Suprapubic skin (tissue), 4 donors: ENCODE data around the gene TMEM44. TPM values are rescaled to one million over a fixed set of nuclear protein-coding genes. Genes with fewer than 3 reads are reported as not detected.

ENCODE experiments used
- DNase-seq, 2 donors: peaks; one replicate each; pipeline ENCODE4 v3.0.0-alpha.2; 2019; ENCODE audit warnings: low spot score in 2 of 2
- H3K27ac ChIP-seq: fragments of 200-600 bp; sonication (generic); one replicate; pipeline ENCODE4 v1.5.1; 2019
- H3K27me3 ChIP-seq: fragments of 200-600 bp; sonication (generic); one replicate; pipeline ENCODE4 v1.5.1; 2019
- H3K36me3 ChIP-seq: fragments of 200-600 bp; sonication (generic); one replicate; pipeline ENCODE4 v1.5.1; 2019
- H3K4me1 ChIP-seq: fragments of 200-600 bp; sonication (generic); one replicate; pipeline ENCODE4 v1.5.1; 2019
- H3K4me3 ChIP-seq: fragments of 200-600 bp; sonication (generic); one replicate; pipeline ENCODE4 v1.5.1; 2019; ENCODE audit warnings: mild to moderate bottlenecking
- H3K9me3 ChIP-seq: fragments of 200-600 bp; sonication (generic); one replicate; pipeline ENCODE4 v1.5.1; 2019
- EP300 ChIP-seq: sonication (generic); formaldehyde crosslinking; IDR thresholded peaks from one replicate; pipeline ENCODE4 v1.6.1; 2017; ENCODE audit warnings: antibody characterized with exemption
- POLR2A ChIP-seq, 2 donors: fragments of 450-650 bp; IDR thresholded peaks; one replicate each; pipeline ENCODE4 v1.6.1; 2017; ENCODE audit warnings: antibody characterized with exemption in 2 of 2, mild to moderate bottlenecking in 2 of 2, moderate library complexity in 2 of 2
- POLR2AphosphoS5 ChIP-seq, 3 donors: sonication (generic); formaldehyde crosslinking; IDR thresholded peaks; one replicate each; pipeline ENCODE4 v1.6.1; 2017; ENCODE audit warnings: antibody characterized with exemption in 3 of 3
- WGBS: methylation state at CpG from one replicate; pipeline ENCODE4 v1.1.5; 2018; 5-methylcytosine and 5-hydroxymethylcytosine counted together
- total RNA-seq, 4 donors: library from RNA; depleted of rRNA; stranded (reverse); fragments of >200 nt; gene quantifications; one replicate each; pipeline ENCODE4 v1.1.0, GENCODE V29; 2016
- TF ChIP-seq, protein P1 (sequence below), 2 donors: fragments of 200-600 bp in 1 of 2; fragments of 450-650 bp in 1 of 2; sonication (generic) in 1 of 2; IDR thresholded peaks; one replicate each; pipeline ENCODE4 v1.5.1; 2016 to 2019; ENCODE audit warnings: antibody characterized with exemption in 2 of 2, mild to moderate bottlenecking in 1 of 2, moderate library complexity in 1 of 2

The TMEM44 gene
- total RNA-seq, 4 donors from 2014 or later, result 1.5 to 8.2 (median 4.7) TPM

DNA sequence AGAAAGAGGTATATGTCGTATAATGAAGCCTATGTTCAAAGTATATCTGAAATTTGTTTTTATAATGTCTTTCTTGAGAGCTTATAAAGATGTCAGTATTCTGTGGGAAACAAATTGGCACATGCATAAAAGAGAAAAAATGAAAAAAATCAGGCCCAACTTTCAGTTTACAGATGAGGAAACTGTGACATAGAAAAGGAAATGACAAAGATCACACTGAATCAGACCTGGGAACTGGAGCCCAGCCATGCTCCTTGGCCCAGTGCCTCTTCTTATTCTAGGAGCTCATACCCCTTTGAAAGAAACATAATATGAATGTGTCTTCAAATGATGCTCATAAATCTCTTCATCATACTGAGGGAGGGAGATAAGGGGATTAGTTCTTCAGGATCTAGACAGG is 48.4 kb downstream of the TMEM44 start:
- Histone ChIP-seq H3K27me3 (no peaks in the 10 kb centered on the region), H3K4me1 (peaks cover 21% of the 10 kb centered on the region), H3K4me3 (no peak overlapping the region), H3K9me3 (no peaks in the 10 kb centered on the region), H3K27ac (no peak overlapping the region), H3K36me3 (peaks cover 4% of the 10 kb centered on the region)
- no peak for DNase-seq
- TF ChIP-seq, protein P1, sequence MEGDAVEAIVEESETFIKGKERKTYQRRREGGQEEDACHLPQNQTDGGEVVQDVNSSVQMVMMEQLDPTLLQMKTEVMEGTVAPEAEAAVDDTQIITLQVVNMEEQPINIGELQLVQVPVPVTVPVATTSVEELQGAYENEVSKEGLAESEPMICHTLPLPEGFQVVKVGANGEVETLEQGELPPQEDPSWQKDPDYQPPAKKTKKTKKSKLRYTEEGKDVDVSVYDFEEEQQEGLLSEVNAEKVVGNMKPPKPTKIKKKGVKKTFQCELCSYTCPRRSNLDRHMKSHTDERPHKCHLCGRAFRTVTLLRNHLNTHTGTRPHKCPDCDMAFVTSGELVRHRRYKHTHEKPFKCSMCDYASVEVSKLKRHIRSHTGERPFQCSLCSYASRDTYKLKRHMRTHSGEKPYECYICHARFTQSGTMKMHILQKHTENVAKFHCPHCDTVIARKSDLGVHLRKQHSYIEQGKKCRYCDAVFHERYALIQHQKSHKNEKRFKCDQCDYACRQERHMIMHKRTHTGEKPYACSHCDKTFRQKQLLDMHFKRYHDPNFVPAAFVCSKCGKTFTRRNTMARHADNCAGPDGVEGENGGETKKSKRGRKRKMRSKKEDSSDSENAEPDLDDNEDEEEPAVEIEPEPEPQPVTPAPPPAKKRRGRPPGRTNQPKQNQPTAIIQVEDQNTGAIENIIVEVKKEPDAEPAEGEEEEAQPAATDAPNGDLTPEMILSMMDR (IDR thresholded peaks at IDR 0.05), result no peak
- no peak for TF ChIP-seq POLR2AphosphoS5 (IDR thresholded peaks at IDR 0.05)
- TF ChIP-seq POLR2A (IDR thresholded peaks at IDR 0.05), result no peak
- no peak for TF ChIP-seq EP300
- WGBS, result 90% methylated on average over 1 of the region's 1 CpG

DNA sequence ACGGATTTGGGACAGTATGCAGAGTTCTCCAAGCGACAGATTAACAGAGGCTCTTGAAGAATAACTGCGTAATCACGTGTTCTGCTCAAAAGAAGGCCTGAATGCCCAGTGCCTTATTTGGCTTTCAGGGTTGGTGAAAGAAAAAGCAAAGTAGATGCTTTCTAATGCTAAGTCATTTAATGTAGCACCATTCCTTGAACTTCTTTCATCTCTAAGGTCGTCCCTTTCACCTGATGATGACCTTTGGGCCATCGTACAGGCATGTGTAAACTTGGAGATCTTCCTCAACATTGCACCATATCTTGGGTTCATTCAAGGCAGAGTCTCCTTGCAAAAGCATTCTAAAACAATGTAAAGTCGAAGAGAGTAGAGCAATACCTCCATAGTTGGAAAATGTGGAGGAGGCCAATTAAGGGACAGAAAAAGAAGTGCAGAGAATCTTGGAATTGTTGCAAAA is 48.9 kb downstream of the TMEM44 start:
- H3K4me1 ChIP-seq, result peaks cover 21% of the 10 kb centered on the region
- 19% methylated on average over 7 of the region's 7 CpGs for WGBS

DNA sequence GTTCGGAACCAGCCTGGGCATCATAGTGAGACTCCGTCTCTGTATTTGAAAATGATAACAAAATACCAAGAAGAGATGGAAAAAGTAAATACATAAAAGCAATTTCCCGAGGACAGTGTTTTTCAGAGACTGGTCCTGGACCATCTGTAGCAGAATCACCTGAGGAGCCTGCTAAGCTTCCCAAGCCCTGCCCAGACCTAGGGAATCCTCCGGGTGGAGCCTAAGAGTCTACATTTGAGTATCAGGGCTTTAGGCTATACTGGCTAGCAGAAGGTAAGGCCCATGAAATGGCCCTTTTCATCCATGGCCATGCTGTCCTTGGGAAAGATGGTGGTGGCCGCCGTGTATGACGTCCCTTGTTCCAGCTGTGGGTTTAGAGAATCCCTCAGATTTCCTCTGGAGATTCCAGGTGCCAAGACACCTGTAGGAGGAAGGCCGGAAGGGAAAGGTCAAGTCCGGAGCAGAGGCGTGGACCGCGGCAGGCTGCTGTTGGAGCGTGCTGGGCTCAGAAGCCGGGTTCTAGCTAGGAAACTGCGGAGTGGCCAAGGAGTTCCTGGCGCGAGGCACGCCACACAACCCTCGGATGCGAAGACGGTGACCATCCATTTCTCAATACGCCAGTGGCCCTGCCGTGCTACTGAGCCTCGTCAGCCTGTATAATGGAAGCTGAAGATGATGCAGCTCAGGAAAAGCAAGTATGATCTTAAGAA is 50.9 kb downstream of the TMEM44 start:
- Histone ChIP-seq H3K9me3 (no peaks in the 10 kb centered on the region), H3K27ac (no peak overlapping the region), H3K4me3 (no peak overlapping the region), H3K4me1 (peaks cover 21% of the 10 kb centered on the region), H3K27me3 (no peaks in the 10 kb centered on the region), H3K36me3 (no peaks in the 10 kb centered on the region)
- 94% methylated on average over 24 of the region's 24 CpGs for WGBS
- no peak for TF ChIP-seq POLR2A (IDR thresholded peaks at IDR 0.05)
- TF ChIP-seq, protein P1 (IDR thresholded peaks at IDR 0.05), result no peak
- no peak for TF ChIP-seq EP300
- TF ChIP-seq POLR2AphosphoS5 (IDR thresholded peaks at IDR 0.05), result no peak
- DNase-seq, result no peak

More for the DNA sequence above, 48.9 kb downstream of the TMEM44 start:
- DNase-seq, result no peak
- Histone ChIP-seq H3K36me3 (peaks cover under 1% of the 10 kb centered on the region), H3K27ac (peak overlapping the region; percentile 91), H3K4me3 (peak overlapping the region; percentile 69), H3K9me3 (no peaks in the 10 kb centered on the region), H3K27me3 (no peaks in the 10 kb centered on the region)
- TF ChIP-seq EP300 (no peak), POLR2A (IDR thresholded peaks at IDR 0.05) (no peak), POLR2AphosphoS5 (IDR thresholded peaks at IDR 0.05) (no peak)
- TF ChIP-seq, protein P1 (IDR thresholded peaks at IDR 0.05), result no peak

DNA sequence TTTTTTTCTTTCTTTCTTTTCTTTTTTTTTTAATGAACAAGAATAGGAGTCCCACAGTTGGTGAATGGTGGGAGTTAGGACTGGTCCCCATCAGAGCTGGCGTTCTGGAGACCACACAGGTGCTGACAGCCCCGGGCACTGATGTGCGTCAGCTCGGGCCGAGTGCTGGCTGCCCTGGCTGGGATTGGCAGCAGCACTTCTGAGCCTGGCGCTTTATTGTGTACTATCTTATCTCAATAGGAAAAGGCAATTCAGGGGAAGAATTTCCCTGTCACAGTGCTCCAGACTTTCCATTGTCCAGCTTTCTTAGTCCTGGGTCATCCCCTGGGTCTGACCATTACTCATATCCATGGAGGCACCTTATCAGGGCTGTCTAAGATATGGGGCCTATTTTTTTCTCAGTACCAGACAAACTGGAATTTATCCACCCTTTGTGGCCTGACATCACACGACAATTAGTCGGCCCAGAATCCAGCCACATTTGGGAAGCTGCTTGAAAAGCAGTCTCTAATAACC is 54.1 kb downstream of the TMEM44 start:
- WGBS, result 81% methylated on average over 8 of the region's 8 CpGs
- H3K27ac ChIP-seq, result no peak overlapping the region
- TF ChIP-seq POLR2A (IDR thresholded peaks at IDR 0.05) (no peak), EP300 (no peak), POLR2AphosphoS5 (IDR thresholded peaks at IDR 0.05) (no peak)
- TF ChIP-seq, protein P1 (IDR thresholded peaks at IDR 0.05), result no peak
- H3K4me1 ChIP-seq, result peaks cover 12% of the 10 kb centered on the region
- H3K36me3 ChIP-seq, result no peaks in the 10 kb centered on the region
- no peak for DNase-seq
- H3K27me3 ChIP-seq, result no peaks in the 10 kb centered on the region
- no peak overlapping the region for H3K4me3 ChIP-seq
- H3K9me3 ChIP-seq, result no peaks in the 10 kb centered on the region
